Activated CD4-positive, alpha-beta T cell treated with anti-CD3 and anti-CD28 coated beads, Interleukin-2, amount 50 U/mL, for 24 hours (primary cell): ENCODE results near the gene CEACAM20.
"Not testable (repeated sequence)": the region's sequence is repeated elsewhere in the genome, so short reads cannot be mapped to it uniquely, and the experiment has no call there.

Source experiments
- DNase-seq, 2 donors: peaks; one replicate each; pipeline ENCODE4 v3.0.0-alpha.2; 2020; ENCODE audit warnings: low read depth in 1 of 2, low spot score in 1 of 2

CEACAM20 gene

GRCh38 chr19:44549507-44549906 lies 20.0 kb upstream of the CEACAM20 start:
- no peak for DNase-seq

- DNase-seq, result no peak
These were observed 19.3 kb upstream of the CEACAM20 start for GRCh38 chr19:44548736-44549135.

- no peak for DNase-seq
These were observed 14.6 kb upstream of the CEACAM20 start for GRCh38 chr19:44544031-44544430.

GRCh38 chr19:44542671-44543070 lies 13.2 kb upstream of the CEACAM20 start:
- DNase-seq, result no peak

DNA sequence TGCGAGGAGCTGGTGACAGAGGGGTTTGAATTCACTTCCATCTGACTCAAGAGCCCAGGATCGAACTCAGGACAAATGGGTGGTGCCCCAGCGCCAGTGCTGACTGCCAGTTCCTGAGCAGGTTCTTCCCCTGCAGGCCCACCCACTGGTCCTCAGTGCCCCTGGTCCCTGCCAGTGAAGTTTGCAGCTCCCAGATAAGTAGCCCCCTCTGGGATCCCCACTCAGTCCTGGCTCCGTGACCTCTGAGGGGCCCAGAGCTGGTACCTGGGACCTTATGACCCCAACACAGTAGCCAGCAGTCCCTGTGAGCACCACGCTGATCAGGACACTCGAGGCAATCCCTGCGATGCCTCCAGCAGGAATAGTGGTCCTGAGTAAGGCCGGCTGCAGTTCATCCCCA lies 11.3 kb upstream of the CEACAM20 start:
- DNase-seq, result no peak

- DNase-seq, result no peak
These were observed 10.5 kb upstream of the CEACAM20 start for GRCh38 chr19:44539991-44540390.

GRCh38 chr19:44539236-44539826 lies 9.9 kb upstream of the CEACAM20 start:
- DNase-seq, result no peak

DNA sequence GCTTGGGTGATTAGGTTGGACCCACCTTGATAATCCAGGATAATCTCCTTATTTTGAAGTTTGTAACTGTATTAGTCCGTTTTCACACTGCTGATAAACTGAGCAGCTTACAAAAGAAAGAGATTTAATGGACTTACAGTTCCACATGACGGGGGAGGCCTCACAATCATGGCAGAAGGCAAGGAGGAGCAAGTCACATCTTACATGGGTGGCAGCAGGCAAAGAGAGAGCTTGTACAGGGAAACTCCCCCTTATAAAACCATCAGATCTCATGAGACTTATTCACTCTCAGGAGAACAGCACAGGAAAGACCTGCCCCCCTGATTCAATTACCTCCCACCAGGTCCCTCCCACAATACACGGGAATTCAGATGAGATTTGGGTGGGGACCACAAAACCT lies 5.9 kb upstream of the CEACAM20 start:
- DNase-seq, result not testable (repeated sequence)

DNA sequence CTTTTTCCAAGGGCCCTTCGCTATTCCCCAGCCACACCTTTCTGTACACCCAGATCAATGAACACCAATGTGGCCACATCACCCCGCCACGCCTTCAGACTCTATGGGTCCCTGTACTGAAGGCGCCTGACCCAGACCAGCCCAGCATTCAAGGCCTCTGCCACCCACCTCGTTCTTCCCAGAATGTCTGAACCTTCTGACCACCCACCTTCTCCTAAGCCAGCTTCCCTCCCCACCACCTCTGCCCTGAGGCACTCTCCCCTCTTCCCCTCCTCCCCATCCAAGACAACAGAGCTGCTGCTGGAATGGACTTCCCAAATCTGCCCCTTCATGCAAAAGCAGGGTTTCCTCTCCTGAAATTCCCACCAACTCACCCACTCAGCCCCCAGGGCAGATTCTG lies 3.3 kb upstream of the CEACAM20 start:
- no peak for DNase-seq

- DNase-seq, result no peak
These were observed 1.3 kb upstream of the CEACAM20 start for GRCh38 chr19:44530777-44531176.

- no peak for DNase-seq
These were observed 1.9 kb downstream of the CEACAM20 start for GRCh38 chr19:44527554-44527953.

GRCh38 chr19:44525721-44526430 lies 3.6 kb downstream of the CEACAM20 start:
- no peak for DNase-seq

- DNase-seq, result no peak
These were observed 8.1 kb downstream of the CEACAM20 start for GRCh38 chr19:44521370-44521769.

DNA sequence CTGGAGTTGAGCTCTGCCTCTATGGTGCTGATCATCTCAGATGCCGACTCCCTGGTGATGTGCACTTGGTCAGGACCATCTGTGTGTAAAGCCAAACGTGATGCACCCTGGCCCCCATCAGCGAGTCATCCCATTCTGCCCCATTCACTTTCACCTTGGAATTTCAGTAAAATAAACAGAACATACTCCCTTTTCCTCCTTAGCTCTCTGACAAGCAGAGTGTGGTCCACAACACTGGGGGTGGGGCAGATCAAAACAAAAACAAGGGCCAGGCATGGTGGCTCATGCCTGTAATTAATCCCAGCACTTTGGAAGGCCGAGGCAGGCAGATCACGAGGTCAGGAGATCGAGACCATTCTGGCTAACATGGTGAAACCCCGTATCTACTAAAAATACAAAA lies 12.3 kb downstream of the CEACAM20 start:
- DNase-seq, result no peak

GRCh38 chr19:44515907-44516306 lies 13.6 kb downstream of the CEACAM20 start:
- DNase-seq, result no peak

GRCh38 chr19:44515031-44515430 lies 14.4 kb downstream of the CEACAM20 start:
- no peak for DNase-seq

GRCh38 chr19:44512326-44513298 lies 16.9 kb downstream of the CEACAM20 start:
- DNase-seq, result no peak

GRCh38 chr19:44509478-44509877 lies 20.0 kb downstream of the CEACAM20 start:
- DNase-seq, result no peak

DNA sequence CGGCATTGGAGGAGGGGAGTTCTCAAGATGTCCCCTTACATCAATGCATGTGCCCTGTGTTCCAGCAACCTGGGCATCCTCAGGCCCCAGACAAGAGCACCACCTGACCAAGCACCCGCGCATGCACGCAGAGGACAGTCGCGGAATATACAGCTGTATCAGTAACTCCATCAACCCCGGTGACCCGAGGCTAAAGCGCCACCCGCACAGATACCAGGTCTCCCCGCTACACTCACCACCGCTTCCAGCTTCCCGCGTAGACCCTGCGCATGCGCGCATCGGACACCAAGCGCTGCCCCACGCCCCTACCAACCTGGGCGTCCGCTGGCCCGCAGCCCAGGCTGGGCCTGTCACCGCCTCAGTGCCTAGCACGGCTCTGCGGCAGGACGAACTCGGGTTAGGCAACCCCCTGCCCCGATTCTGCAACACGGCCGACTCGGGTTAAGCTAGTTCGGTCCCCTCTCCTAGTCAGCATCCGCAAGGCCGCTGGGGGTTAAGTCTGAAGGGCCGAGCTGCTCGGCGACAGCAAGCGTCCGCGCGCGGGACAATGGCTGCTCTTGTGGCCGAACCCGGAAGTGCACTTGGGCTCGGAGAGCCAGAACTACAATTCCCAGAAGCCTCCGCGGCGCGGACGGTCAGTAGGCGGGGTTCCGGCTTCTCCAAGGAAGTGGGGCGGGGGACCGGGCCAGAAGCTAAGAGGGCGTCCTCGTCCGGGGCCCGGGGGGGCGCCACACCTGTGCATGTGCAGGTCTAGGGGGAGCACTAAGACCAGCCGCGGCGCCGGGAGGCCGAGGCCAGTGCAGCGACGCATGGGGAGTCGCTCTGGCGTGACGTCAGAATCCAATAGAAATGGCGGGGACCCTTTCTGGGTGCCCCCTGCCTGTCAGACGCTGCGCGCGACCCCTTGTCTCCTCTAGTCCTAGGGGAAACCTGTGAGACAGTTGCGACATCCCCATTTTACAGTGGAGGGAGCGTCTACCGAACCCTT lies 29.2 kb downstream of the CEACAM20 start, which contains the start of gene ZNF180:
ZNF180 (minus strand) TSS at position 561 of the 988 bp plus-strand sequence. CDS start 3,188 bp downstream, outside the sequence.
- peak; percentile 92 to 93 for DNase-seq

DNA sequence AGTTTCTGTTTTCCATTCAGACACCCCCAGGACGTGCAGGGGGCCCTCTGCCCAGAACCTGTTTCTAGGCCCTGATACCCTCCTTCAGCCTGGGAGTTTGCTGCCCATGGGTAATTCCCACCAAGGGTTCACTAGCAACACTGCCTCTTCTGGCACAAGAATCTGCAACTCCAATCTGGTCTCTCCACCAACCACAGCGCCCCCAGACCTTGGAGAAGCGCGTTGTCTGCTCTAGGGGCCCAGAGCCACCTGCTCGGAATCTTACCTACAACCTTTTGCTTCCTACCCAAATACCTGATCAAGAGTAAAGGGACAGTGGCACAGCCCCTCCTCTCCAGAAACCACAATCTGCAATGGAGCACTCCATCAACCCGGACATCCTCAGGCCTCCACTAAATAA lies 29.9 kb downstream of the CEACAM20 start:
- DNase-seq, result no peak
